NCI-H510A treated with DMSO at 0.1 percent for 48 hours (cell line): ENCODE data around the gene WWOX.

Experiments
- DNase-seq: peaks from one replicate; lab custom pipeline; 2025; lab: John Stamatoyannopoulos, UW

The WWOX gene

GRCh38 chr16:78852081-78852635, 752.7 kb downstream of the WWOX start:
- DNase-seq, result no peak

GRCh38 chr16:78862022-78862421, 762.6 kb downstream of the WWOX start:
- DNase-seq, result no peak

- DNase-seq, result no peak
Observed at GRCh38 chr16:78866521-78866920, 767.1 kb downstream of the WWOX start.

- no peak for DNase-seq
Observed at GRCh38 chr16:78869492-78869891, 770.0 kb downstream of the WWOX start.

- DNase-seq, result no peak
Observed at GRCh38 chr16:78871241-78871640, 771.8 kb downstream of the WWOX start.

GRCh38 chr16:78876671-78877070, 777.2 kb downstream of the WWOX start:
- no peak for DNase-seq

- no peak for DNase-seq
Observed at GRCh38 chr16:78877114-78877655, 777.7 kb downstream of the WWOX start.

- DNase-seq, result no peak
Observed at GRCh38 chr16:78878570-78878969, 779.1 kb downstream of the WWOX start.

GRCh38 chr16:78879011-78879410, 779.6 kb downstream of the WWOX start:
- no peak for DNase-seq

GRCh38 chr16:78882150-78882549, 782.7 kb downstream of the WWOX start:
- DNase-seq, result no peak

GRCh38 chr16:78882751-78883150, 783.3 kb downstream of the WWOX start:
- DNase-seq, result no peak

GRCh38 chr16:78884204-78884603, 784.8 kb downstream of the WWOX start:
- DNase-seq, result no peak

- DNase-seq, result no peak
Observed at GRCh38 chr16:78889346-78889745, 789.9 kb downstream of the WWOX start.

GRCh38 chr16:78890373-78890895, 791.0 kb downstream of the WWOX start:
- DNase-seq, result no peak

- DNase-seq, result no peak
Observed at GRCh38 chr16:78892951-78893733, 793.7 kb downstream of the WWOX start.

GRCh38 chr16:78894886-78895285, 795.4 kb downstream of the WWOX start:
- no peak for DNase-seq

GRCh38 chr16:78895681-78896080, 796.2 kb downstream of the WWOX start:
- no peak for DNase-seq

GRCh38 chr16:78896280-78896679, 796.8 kb downstream of the WWOX start:
- DNase-seq, result no peak

GRCh38 chr16:78897299-78897698, 797.8 kb downstream of the WWOX start:
- no peak for DNase-seq

GRCh38 chr16:78900044-78900811, 800.8 kb downstream of the WWOX start:
- no peak for DNase-seq

GRCh38 chr16:78900966-78901365, 801.5 kb downstream of the WWOX start:
- DNase-seq, result no peak

GRCh38 chr16:78902321-78902720, 802.9 kb downstream of the WWOX start:
- DNase-seq, result no peak

- no peak for DNase-seq
Observed at GRCh38 chr16:78903237-78903636, 803.8 kb downstream of the WWOX start.
